HCT116 (cell line): ENCODE measurements around the gene SNRNP35. TPM values are rescaled to one million over a fixed set of nuclear protein-coding genes. Genes with fewer than 3 reads are reported as not detected.

ENCODE experiments used
- ATAC-seq: fragments of 200-7000 bp; cut with Tn5 transposase; 2 replicates; pipeline ENCODE4 v1.9.1; 2020; ENCODE audit warnings: mild to moderate bottlenecking, moderate library complexity
- BruUV-seq: library from RNA; stranded (reverse); fragments of 400-500 nt; replicated peaks from 2 replicates; lab custom pipeline; 2021; lab: Mats Ljungman, UMichigan
- CTCF ChIA-PET: fragments of 300-600 bp; sonication (Branson Sonifier 250); formaldehyde crosslinking; loops from one replicate; lab custom pipeline; 2021; ENCODE audit warnings: antibody characterized with exemption; lab: Charles Lee
- POLR2A ChIA-PET: fragments of 300-600, 350-600 bp; sonication (Branson Sonifier 250); formaldehyde crosslinking; loops from one replicate; lab custom pipeline; 2021; ENCODE audit warnings: antibody characterized with exemption; lab: Charles Lee
- RAD21 ChIA-PET, 2 experiments: fragments of 300-600 bp; sonication (Branson Sonifier 250); formaldehyde crosslinking; loops; one replicate each; lab custom pipeline; 2023; ENCODE audit warnings: low total read pairs in 2 of 2; ENCODE audit not compliant: uncharacterized antibody in 2 of 2, unreplicated experiment in 2 of 2, low non-redundant PET in 1 of 2; lab: Charles Lee
- DNase-seq: peaks from one replicate; pipeline ENCODE4 v3.0.0-alpha.2; 2010; ENCODE audit warnings: low read depth, low spot score
- H2AFZ ChIP-seq: fragments of 200-600 bp; shearing (Covaris generic), sonication (generic); 2 replicates; pipeline ENCODE4 v1.6.1; 2017; ENCODE audit warnings: low read depth, mixed run types, mixed read lengths, antibody characterized with exemption, low read length; ENCODE audit not compliant: poor library complexity, severe bottlenecking
- H3K27ac ChIP-seq: 2 replicates; pipeline ENCODE4 v1.5.1; 2012; ENCODE audit warnings: low read depth, low read length
- H3K27me3 ChIP-seq: fragments of 200-600 bp; sonication (generic); 2 replicates; pipeline ENCODE4 v1.6.1; 2016; ENCODE audit warnings: mixed run types, low read length, mixed read lengths; ENCODE audit not compliant: insufficient read depth
- H3K36me3 ChIP-seq, 2 experiments: fragments of 200-500 bp in 1 of 2; fragments of 200-600 bp in 1 of 2; sonication (Bioruptor generic) in 1 of 2; sonication (generic) in 1 of 2; 2 replicates each; pipeline versions ENCODE4 v1.5.1 to v1.6.1; 2014 to 2016; ENCODE audit warnings: low read length in 2 of 2, inconsistent platforms in 1 of 2, mixed read lengths in 1 of 2, mixed run types in 1 of 2; ENCODE audit not compliant: insufficient read depth in 2 of 2, control insufficient read depth in 1 of 2
- H3K4me1 ChIP-seq, 2 experiments: fragments of 200-600 bp in 1 of 2; sonication (generic) in 1 of 2; 2 replicates each; pipeline versions ENCODE4 v1.5.1 to v1.6.1; 2012 to 2017; ENCODE audit warnings: low read length in 2 of 2, inconsistent platforms in 1 of 2, mild to moderate bottlenecking in 1 of 2, mixed read lengths in 1 of 2, mixed run types in 1 of 2, moderate library complexity in 1 of 2; ENCODE audit not compliant: insufficient read depth in 2 of 2, control insufficient read depth in 1 of 2
- H3K4me2 ChIP-seq: fragments of 200-600 bp; sonication (generic); 2 replicates; pipeline ENCODE4 v1.6.1; 2017; ENCODE audit warnings: mixed run types, low read length, mixed read lengths
- H3K4me3 ChIP-seq, 2 experiments: fragments of 200-600 bp in 1 of 2; sonication (generic) in 1 of 2; replicated peaks in 1 of 2; 2 replicates each; pipeline ENCODE4 v1.5.1; 2011 to 2016; ENCODE audit warnings: low read length in 2 of 2, control low read depth in 1 of 2, low read depth in 1 of 2, mild to moderate bottlenecking in 1 of 2, mixed read lengths in 1 of 2, mixed run types in 1 of 2
- H3K79me2 ChIP-seq: fragments of 200-600 bp; sonication (generic); 2 replicates; pipeline ENCODE4 v1.6.1; 2017; ENCODE audit warnings: mild to moderate bottlenecking, mixed run types, low read length, moderate library complexity, mixed read lengths; ENCODE audit not compliant: insufficient read depth
- H3K9ac ChIP-seq: fragments of 200-600 bp; sonication (generic); 2 replicates; pipeline ENCODE4 v1.6.1; 2016; ENCODE audit warnings: low read length, mixed read lengths
- H3K9me2 ChIP-seq: fragments of 200-600 bp; sonication (generic), shearing (Covaris generic); 2 replicates; pipeline ENCODE4 v1.6.1; 2017; ENCODE audit warnings: mixed run types, mild to moderate bottlenecking, moderate library complexity; ENCODE audit not compliant: insufficient read depth
- H3K9me3 ChIP-seq, 2 experiments: fragments of 200-500 bp in 1 of 2; fragments of 200-600 bp in 1 of 2; sonication (Bioruptor generic) in 1 of 2; sonication (generic) in 1 of 2; 2 replicates each; pipeline ENCODE4 v1.6.1; 2014 to 2017; ENCODE audit warnings: low read length in 2 of 2, mixed read lengths in 2 of 2, inconsistent platforms in 1 of 2, low read depth in 1 of 2, mild to moderate bottlenecking in 1 of 2, mixed run types in 1 of 2, moderate library complexity in 1 of 2; ENCODE audit not compliant: control insufficient read depth in 1 of 2, insufficient read depth in 1 of 2
- H4K20me1 ChIP-seq: fragments of 200-600 bp; sonication (generic), shearing (Covaris generic); 2 replicates; pipeline ENCODE4 v1.6.1; 2017; ENCODE audit warnings: mixed run types, mild to moderate bottlenecking, moderate library complexity; ENCODE audit not compliant: insufficient read depth
- CEBPB ChIP-seq: IDR thresholded peaks from 2 replicates; pipeline ENCODE4 v1.6.1; 2012; ENCODE audit warnings: low read depth
- ELF1 ChIP-seq: IDR thresholded peaks from 2 replicates; pipeline ENCODE4 v1.6.1; 2012; ENCODE audit warnings: low read depth, borderline replicate concordance
- FOSL1 ChIP-seq: IDR thresholded peaks from 2 replicates; pipeline ENCODE4 v1.6.1; 2012; ENCODE audit warnings: low read depth
- POLR2A ChIP-seq: IDR thresholded peaks from 2 replicates; pipeline ENCODE4 v1.7.0; 2011; ENCODE audit warnings: borderline replicate concordance; ENCODE audit not compliant: insufficient read depth, insufficient read length; ENCODE audit errors: extremely low read depth
- RAD21 ChIP-seq: IDR thresholded peaks from 2 replicates; pipeline ENCODE4 v1.6.1; 2012; ENCODE audit warnings: low read depth, mild to moderate bottlenecking
- SP1 ChIP-seq: IDR thresholded peaks from 2 replicates; pipeline ENCODE4 v1.6.1; 2012; ENCODE audit warnings: low read depth
- intact Hi-C: fragments of 100-400 bp; cut with micrococcal nuclease; formaldehyde crosslinking; loops from 2 replicates; pipeline ENCODE4 v1.10.0; 2022
- total RNA-seq: library from RNA; stranded (reverse); gene quantifications from one replicate; pipeline ENCODE4 v1.2.1, GENCODE V29; 2021; ENCODE audit not compliant: unreplicated experiment
- TF ChIP-seq, protein P1 (sequence below): IDR thresholded peaks from 2 replicates; pipeline ENCODE4 v1.6.1; 2011; ENCODE audit warnings: mild to moderate bottlenecking, low read length, moderate library complexity; ENCODE audit not compliant: insufficient replicate concordance; ENCODE audit errors: extremely low read depth
- TF ChIP-seq, protein P2 (sequence below): IDR thresholded peaks from 2 replicates; pipeline ENCODE4 v1.6.1; 2012
- TF ChIP-seq, protein P3 (sequence below), 3 experiments: fragments of 200-600 bp in 1 of 3; sonication (generic) in 1 of 3; IDR thresholded peaks in 2 of 3; conservative IDR thresholded peaks in 1 of 3; 2 replicates each; pipeline ENCODE4 v1.5.1; 2012 to 2017; ENCODE audit warnings: low read depth in 2 of 3, low read length in 2 of 3, antibody characterized with exemption in 1 of 3, borderline replicate concordance in 1 of 3, control low read depth in 1 of 3, mild to moderate bottlenecking in 1 of 3, mixed read lengths in 1 of 3, mixed run types in 1 of 3, moderate library complexity in 1 of 3; ENCODE audit not compliant: insufficient read depth in 1 of 3

The SNRNP35 gene
- total RNA-seq, 1 experiment from 2014 or later, result 12.4 TPM

DNA sequence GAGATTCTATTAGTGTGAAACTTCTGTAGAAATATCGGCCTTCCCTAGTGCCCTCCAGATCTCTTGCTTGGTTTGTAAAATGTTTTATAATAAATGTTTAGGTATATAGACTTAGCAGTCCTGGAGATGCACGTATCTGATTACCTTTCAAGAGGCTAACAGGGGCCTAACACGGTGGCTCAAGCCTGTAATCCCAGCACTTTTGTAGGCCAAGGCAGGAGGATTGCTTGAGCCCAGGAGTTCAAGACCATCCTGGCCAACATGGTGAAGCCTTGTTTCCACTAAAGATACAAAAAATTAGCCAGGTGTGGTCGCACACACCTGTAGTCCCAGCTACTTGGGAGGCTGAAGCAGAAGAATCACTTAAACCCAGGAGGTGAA lies 11.6 kb upstream of the SNRNP35 start:
- H3K4me1 ChIP-seq, result peaks cover 0 to 4% of the 10 kb centered on the region in 2 experiments; a peak in 1 of 4 replicates
- intact Hi-C loops, result no loop called here
- DNase-seq, result no peak
- no peak for TF ChIP-seq ELF1
- TF ChIP-seq, protein P1, sequence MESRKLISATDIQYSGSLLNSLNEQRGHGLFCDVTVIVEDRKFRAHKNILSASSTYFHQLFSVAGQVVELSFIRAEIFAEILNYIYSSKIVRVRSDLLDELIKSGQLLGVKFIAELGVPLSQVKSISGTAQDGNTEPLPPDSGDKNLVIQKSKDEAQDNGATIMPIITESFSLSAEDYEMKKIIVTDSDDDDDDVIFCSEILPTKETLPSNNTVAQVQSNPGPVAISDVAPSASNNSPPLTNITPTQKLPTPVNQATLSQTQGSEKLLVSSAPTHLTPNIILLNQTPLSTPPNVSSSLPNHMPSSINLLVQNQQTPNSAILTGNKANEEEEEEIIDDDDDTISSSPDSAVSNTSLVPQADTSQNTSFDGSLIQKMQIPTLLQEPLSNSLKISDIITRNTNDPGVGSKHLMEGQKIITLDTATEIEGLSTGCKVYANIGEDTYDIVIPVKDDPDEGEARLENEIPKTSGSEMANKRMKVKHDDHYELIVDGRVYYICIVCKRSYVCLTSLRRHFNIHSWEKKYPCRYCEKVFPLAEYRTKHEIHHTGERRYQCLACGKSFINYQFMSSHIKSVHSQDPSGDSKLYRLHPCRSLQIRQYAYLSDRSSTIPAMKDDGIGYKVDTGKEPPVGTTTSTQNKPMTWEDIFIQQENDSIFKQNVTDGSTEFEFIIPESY, result no peak
- TF ChIP-seq FOSL1, result no peak
- no peak for TF ChIP-seq SP1
- no peak for TF ChIP-seq CEBPB
- TF ChIP-seq, protein P2, sequence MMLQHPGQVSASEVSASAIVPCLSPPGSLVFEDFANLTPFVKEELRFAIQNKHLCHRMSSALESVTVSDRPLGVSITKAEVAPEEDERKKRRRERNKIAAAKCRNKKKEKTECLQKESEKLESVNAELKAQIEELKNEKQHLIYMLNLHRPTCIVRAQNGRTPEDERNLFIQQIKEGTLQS, result no peak
- no peak for TF ChIP-seq POLR2A
- TF ChIP-seq, protein P3, sequence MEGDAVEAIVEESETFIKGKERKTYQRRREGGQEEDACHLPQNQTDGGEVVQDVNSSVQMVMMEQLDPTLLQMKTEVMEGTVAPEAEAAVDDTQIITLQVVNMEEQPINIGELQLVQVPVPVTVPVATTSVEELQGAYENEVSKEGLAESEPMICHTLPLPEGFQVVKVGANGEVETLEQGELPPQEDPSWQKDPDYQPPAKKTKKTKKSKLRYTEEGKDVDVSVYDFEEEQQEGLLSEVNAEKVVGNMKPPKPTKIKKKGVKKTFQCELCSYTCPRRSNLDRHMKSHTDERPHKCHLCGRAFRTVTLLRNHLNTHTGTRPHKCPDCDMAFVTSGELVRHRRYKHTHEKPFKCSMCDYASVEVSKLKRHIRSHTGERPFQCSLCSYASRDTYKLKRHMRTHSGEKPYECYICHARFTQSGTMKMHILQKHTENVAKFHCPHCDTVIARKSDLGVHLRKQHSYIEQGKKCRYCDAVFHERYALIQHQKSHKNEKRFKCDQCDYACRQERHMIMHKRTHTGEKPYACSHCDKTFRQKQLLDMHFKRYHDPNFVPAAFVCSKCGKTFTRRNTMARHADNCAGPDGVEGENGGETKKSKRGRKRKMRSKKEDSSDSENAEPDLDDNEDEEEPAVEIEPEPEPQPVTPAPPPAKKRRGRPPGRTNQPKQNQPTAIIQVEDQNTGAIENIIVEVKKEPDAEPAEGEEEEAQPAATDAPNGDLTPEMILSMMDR (IDR thresholded peaks at IDR 0.05 in 2 of 3, conservative IDR thresholded peaks at IDR 0.05 in 1 of 3; ENCODE audit: borderline replicate concordance in 1 of 3, insufficient read depth in 1 of 3, low read depth in 2 of 3, low read length in 2 of 3), result no peak
- no peak for TF ChIP-seq RAD21
- TF ChIP-seq, all 23 proteins: peak for 0
- Histone ChIP-seq H3K36me3 (no peaks in the 10 kb centered on the region), H3K79me2 (no peaks in the 10 kb centered on the region), H3K9me3 (no peaks in the 10 kb centered on the region), H2AFZ (no peak overlapping the region), H4K20me1 (no peaks in the 10 kb centered on the region), H3K27me3 (no peaks in the 10 kb centered on the region), H3K27ac (no peak overlapping the region), H3K4me3 (no peak overlapping the region), H3K9me2 (no peaks in the 10 kb centered on the region), H3K9ac (no peak overlapping the region), H3K4me2 (no peak overlapping the region)
- BruUV-seq, result no TSS peak
- ATAC-seq, result no peak
- POLR2A ChIA-PET, result interaction anchor here (0.7 kb wide), 1 partner anchor 24 kb away, joined by 3 read pairs; no protein-coding TSS in a partner anchor
- CTCF ChIA-PET, result no interaction called here
- RAD21 ChIA-PET, result no interaction called here
